Body of pancreas (tissue), 4 donors: ENCODE results near the gene BZW1.

ENCODE experiments used
- CTCF ChIP-seq, 7 experiments: fragments of 450-650 bp in 4 of 7; fragments of 200-600 bp in 3 of 7; sonication (generic) in 3 of 7; IDR thresholded peaks; one replicate each; pipeline ENCODE4 v1.5.1; 2016 to 2019; ENCODE audit warnings: antibody characterized with exemption in 7 of 7
- POLR2A ChIP-seq, 3 donors: fragments of 450-650 bp; IDR thresholded peaks; one replicate each; pipeline ENCODE4 v1.6.1; 2016; ENCODE audit warnings: antibody characterized with exemption in 3 of 3, mild to moderate bottlenecking in 2 of 3

GRCh38 chr2:200862532-200863000, 50.9 kb downstream of the BZW1 start:
- TF ChIP-seq CTCF (IDR thresholded peaks at IDR 0.05), result no peak
- peak in 2 of 3 donors; percentile 58 to 73 for TF ChIP-seq POLR2A (IDR thresholded peaks at IDR 0.05)
